Inferior parietal cortex (tissue), 1 donor: Measurements from ENCODE around the gene GREB1.

Experiments
- DNase-seq: peaks from one replicate; pipeline ENCODE4 v3.0.0-alpha.2; 2016; ENCODE audit errors: extremely low spot score

GREB1 gene

DNA sequence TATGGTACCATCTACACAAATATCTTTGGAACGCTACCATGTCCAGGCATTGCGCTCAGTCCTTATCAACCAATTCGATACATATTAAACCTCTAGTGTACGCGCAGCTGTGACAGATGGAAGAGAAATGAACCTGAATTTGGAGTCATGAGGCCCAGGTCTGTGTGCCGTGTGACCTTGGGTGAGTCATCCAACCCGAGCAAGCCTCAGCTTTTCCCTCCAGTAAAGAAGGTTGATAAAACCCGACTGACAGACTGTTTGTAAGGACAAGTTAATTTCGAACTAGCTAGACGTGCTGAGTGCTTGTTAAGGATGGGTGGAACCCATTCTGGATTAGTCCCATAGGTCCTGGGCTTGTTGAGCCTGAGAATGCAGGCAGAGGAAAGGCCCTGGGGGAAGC lies 28.2 kb downstream of the GREB1 start:
- no peak for DNase-seq

DNA sequence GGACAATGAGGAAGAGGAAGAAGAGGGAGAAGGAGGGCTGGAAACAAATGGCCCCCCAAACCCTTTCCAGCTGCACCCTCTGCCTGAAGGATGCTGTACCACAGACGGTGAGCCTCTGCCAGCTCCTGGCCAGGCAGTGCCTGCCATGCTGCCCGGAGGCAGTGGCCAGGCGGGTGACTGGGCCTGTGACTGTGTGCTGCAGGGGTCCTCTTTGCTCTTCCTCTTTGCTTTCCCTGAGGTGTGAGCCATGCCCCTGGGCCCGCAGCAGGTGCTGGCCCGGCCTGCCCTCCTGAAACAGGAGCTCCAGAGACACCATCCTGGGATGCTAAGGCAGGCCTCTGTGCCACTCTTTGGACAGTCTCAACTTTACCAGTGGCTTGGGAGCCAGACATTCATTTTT lies 28.6 kb downstream of the GREB1 start:
- no peak for DNase-seq

DNA sequence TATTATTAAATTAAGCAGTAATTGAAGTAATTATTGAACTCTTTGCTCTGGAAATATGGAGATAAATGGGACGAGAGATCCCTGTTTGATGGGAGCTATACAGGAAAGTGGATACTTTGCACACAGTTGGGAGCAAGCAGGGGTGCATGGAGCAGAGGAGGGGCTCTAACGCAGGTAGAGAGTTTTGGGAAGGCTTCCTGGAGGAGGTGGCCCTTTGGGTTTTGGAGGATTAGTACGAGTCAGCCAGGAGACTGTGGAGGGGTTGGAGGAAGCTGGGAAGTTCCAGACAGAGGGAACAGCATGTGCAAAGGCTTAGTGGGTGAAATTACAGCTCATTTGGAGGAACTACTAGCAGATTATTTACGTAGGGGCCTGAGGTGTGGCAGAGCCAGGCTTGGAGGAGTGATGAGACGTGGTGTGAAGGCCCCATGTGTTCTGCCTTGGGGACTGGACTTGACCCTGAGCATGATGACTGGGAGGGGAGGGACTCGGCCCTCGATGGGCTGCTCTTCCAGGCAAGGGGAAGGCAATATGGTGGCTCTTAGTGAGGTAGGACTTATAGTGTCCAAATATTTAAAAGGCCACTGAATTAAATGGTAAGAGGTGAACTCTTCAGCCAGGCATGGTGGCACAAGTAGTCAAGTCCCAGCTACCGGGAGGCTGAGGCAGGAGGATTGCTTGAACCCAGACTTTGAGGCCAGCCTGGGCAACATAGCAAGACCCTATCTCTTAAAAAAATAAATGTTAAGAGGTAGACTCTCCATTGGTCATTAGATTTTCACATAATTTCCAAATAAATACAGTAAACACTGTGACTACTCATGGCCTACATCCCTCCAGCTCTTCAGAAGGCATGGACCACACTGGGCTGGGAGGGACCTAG lies 30.2 kb downstream of the GREB1 start:
- no peak for DNase-seq

DNA sequence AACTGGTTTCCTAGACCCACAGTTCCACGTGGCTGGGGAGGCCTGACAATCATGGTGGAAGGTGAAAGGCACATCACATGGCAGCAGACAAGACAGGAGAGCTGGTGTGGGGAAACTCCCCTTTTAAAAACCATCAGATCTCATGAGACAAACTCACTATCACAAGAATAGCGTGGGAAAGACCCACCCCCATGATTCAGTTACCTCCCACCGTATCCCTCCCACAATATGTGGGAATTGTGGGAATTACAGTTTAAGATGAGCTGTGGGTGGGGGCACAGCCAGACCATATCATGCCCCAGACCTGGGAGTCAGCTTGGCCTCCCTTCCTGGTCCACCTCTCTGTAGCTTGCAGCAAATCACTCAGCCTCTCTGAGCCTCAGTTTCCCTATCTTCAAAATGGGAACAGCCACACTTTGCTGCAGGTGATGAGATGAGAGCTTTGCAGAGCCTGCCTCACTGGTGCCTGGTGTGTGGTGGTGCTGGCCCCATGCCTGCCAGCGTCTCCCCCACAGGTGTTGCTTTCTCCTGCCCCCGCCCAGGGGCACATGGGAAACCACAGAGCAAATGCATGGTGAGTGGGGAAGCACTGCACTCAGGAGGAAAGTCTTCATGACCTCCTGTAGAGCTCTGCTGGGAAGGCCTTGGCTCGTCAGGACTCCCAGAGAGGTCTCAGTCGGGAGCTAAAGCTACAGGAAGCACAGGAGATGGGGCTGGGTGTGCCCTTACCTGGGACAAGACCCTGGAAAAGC lies 31.1 kb downstream of the GREB1 start:
- DNase-seq: no peak

GRCh38 chr2:11566383-11566782 lies 32.5 kb downstream of the GREB1 start:
- DNase-seq: no peak

DNA sequence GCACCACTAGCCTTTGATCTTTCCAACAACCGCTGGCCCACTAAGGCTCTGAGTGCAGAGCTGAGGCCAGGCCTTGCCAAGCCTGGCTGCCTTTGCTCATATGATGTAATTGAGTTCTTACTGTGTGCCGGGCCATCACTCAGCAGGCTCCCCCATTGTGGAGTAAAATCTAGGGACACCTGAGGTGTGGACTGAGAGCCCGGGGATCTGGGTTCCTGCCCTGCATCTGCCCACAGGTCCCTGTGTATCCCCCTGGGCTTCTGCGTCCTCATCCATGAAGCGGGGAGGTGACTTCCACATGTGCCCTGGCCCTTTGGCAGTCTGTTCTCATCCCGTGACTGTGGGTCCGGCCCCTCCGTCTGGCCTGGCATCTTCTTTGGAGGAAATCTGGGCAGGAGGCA lies 33.8 kb downstream of the GREB1 start:
- DNase-seq: no peak

DNA sequence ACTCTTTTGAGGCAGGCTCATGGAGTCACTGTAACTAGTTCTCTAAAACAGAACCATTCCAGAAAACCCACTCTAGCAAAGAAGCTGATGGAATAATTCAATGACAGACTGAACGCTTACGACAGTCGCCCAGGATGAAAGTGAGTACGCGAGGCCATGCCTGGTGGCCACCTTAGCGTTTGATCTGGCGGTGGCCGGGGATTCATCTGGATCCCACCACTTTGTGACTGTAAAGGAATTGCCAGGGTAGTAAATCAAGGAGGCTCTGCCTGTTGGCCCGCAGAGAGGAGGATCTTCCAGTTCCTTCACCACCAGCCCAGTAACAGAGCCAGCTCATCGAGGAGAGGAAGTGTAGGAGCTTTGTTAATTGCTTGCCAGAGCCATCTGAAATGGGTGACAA lies 34.6 kb downstream of the GREB1 start:
- no peak for DNase-seq

DNA sequence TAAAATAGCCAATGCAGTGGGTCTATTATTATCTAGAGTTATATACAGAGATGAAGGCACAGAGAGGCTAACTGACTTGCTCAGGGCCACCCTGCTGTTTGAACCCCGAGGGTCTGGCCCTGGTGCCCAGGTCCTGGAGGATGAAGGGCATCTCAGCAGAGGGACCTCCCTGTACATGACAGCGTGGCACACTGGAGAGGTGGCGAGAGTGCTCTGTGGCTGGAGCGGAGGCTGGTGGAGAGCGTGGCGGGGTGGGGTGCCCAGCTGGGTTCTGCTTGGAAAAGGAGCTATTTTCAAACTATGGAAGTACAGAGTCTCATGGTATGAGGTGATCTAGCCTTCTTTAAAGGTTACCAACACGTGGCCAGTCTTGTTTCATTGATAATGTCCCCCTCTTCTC lies 35.8 kb downstream of the GREB1 start:
- DNase-seq: no peak

GRCh38 chr2:11571170-11571569 lies 37.3 kb downstream of the GREB1 start:
- no peak for DNase-seq

- no peak for DNase-seq
These were observed 39.2 kb downstream of the GREB1 start for GRCh38 chr2:11572996-11573395.

- no peak for DNase-seq
These were observed 39.8 kb downstream of the GREB1 start for GRCh38 chr2:11573418-11574175.

DNA sequence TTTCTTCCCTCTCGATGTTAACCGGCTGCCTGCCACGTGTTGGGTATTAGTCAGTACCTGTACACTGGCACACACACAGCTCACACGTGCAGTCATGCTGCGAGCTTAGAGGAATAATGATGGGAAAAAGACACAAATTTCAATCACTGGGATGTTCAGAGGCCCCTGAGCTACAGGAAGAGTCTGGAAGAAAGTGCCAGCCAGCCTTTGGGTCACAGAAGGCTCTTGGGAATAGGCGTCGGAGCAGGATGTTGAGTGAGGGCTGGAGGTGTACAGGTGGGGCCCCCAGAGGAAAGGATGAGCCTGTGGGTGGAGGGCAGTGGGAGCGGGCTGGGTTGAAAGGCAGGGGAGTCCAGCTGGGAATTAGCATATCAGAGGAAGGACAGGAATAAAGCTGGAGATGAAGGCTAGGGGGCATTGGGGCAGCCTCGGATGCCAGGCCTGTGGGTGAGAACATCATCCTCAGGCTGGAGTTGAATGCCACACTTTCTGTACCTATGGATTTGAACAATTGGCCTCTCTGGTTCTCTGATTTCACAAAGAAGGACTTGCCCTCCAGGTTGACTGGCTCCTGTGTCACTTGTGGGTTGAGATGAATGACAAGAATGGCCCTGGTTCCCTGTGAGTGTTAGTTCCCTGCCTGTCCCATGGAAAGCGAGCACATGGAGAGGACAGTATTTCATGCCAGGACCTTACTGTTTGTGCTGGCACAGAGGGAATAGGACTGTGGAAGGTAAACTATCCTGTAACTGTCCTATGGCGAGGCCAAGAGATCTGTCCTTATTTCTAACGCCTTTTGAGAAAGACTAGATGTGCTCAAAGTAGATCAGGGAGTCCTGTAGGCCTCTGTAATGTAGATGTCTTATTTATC lies 40.6 kb downstream of the GREB1 start:
- no peak for DNase-seq

GRCh38 chr2:11576398-11576797 lies 42.6 kb downstream of the GREB1 start:
- DNase-seq: no peak

DNA sequence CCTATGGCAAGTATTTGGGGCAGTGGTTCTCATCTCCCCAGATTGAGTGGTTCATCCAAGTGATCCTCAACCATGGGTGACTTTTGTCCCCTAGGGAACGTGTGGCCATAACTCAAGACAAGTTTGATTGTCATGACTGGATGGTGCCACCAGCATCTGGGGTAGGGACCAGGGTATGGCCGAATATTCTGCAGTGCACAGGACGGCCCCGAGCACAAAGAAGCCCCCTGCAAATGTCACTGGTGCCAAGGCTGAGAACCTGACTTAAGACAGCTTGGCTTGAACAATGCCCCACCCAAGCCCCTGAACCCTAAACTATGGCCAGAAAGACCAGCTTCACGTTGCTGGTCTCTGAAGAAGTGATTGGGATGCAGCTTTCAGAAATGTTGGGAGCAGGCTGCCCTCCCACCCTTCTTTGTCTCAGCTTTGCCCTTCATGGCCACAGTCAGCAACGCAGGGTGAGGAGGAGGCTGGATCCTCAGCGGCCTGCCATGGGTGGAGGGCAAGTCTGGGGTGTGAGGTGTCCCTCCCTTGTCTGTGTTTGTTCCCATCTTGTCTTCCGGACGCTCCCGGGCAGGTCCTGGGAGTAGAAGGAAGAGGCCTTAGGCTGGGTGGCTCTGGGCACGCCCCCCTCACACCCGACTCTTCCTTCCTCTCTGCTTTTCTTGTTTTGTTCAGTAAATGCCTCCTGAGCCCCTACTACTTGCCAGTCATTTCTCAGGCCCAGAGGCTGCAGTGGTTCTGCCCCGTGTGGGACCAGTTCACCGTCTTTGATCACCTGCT lies 43.4 kb downstream of the GREB1 start:
- no peak for DNase-seq

DNA sequence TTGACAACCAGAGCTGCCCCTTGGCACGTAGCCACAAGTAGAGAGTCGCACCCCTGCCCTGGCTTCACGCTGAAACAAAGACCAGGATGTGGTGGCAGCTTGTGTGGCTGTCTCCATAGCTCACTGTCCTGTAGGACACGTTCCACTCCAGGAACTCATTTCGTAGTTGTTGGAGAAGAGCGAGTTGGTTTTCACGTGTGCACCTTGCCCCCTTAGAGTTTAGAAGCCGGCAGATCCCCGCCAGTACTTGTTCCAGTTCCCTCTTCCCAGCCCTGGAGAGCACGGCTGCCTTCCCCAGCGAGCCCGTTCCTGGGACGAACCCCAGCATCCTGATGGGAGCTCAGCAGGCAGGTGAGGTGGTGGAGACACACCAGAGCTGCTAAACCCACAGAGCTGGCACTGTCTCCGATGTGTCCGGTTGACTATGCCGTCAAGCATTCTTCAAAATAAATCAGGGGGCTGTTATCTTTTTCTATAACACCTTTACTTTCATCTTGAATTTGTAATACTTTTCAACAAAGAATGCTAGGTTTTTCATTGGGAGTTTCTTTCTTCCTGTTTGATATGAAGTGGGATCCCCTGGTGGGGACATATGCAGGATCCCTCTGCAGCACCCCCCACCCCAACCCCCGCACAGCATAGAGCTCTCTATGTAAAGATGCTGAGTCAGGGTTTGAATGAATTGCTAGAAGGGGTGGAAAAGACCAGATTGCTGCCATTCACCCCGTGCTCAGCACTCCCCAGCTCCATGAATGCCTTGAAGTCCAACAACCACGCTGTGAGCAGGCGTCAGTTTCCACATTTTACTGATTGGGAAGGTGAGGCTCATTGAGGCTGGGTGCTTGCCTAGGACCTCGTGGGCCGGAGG lies 44.5 kb downstream of the GREB1 start:
- DNase-seq: no peak

GRCh38 chr2:11578986-11579774 lies 45.3 kb downstream of the GREB1 start:
- DNase-seq: no peak

DNA sequence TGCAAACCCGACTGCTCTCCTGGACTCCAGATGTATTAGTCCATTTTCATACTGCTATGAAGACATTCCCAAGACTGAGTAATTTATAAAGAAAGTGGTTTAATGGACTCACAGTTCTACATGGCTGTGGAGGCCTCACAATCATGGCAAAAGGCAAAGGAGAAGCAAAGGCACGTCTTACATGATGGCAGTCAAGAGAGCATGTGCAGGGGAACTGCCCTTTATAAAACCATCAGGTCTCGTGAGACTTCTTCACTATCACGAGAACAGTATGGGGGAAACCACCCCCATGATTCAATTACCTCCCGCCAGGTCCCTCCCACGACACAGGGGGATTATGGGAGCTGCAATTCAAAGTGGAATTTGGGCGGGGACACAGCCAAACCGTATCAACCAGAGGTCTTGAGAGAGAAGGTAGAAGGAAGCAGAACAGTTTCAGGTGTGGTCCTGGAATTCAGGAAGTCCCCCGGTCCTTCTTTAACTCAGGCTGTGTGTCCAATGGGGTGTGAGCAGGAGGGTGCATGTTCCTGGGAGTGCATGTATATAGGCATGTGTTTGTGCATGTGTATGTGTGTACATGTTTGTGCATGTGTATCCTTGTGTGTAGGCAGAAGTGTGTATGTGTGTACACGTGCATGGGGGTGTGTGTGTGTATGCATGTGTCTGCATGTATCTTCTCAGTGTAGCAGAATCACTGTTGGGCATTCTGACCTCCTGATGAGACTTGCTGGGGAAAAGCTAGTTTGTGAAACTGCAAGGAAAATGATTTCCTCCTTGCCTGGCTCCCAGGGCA lies 46.2 kb downstream of the GREB1 start:
- DNase-seq: no peak

DNA sequence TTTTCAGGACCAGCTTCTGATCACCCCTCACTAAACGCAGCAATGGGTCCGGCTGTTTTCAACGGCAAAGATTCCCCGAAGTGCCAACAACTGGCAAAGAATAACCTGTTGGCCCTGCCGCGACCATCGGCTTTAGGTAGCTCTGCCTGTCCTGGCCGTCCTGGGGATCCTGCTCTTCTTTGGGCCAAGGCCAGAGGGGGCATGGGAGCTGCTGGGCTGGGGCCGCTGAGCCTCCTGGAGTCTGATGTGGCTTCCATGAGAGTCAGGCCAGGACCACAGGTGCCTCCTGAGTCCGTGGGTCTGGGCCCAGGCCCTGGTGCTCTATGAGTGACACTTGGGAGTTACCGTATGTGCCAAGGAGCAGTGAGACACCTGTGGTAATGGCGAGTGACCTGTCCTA lies 46.9 kb downstream of the GREB1 start:
- no peak for DNase-seq
